OCI-M2 (cell line): ENCODE data around the gene INPP4B.

Experiments used
- DNase-seq: peaks from one replicate; lab custom pipeline; 2025; ENCODE audit not compliant: unreplicated experiment; lab: John Stamatoyannopoulos, UW

The INPP4B gene

GRCh38 chr4:142485452-142485851 lies 360.6 kb downstream of the INPP4B start:
- no peak for DNase-seq

- no peak for DNase-seq
These were observed 365.9 kb downstream of the INPP4B start for GRCh38 chr4:142480244-142480643.

DNA sequence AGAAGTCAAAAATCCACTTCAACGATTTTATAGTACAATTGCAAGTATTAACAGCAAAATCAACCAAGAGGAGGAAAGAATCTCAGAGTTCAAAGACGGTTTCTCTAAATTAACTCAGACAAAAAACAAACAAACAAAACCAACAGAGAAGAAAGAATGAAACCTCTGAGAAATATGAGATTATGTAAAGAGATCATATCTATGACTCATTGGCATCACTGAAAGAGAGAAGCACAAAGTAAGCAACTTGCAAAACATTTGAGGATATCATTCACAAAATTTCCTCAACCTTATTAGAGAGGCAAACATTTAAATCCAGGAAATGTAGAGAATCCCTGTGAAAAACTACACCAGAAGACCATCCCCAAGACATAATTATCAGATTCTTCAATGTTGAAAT lies 370.4 kb downstream of the INPP4B start:
- no peak for DNase-seq

GRCh38 chr4:142474398-142475087 lies 371.6 kb downstream of the INPP4B start:
- no peak for DNase-seq

- DNase-seq = no peak
These were observed 372.2 kb downstream of the INPP4B start for GRCh38 chr4:142473960-142474338.

DNA sequence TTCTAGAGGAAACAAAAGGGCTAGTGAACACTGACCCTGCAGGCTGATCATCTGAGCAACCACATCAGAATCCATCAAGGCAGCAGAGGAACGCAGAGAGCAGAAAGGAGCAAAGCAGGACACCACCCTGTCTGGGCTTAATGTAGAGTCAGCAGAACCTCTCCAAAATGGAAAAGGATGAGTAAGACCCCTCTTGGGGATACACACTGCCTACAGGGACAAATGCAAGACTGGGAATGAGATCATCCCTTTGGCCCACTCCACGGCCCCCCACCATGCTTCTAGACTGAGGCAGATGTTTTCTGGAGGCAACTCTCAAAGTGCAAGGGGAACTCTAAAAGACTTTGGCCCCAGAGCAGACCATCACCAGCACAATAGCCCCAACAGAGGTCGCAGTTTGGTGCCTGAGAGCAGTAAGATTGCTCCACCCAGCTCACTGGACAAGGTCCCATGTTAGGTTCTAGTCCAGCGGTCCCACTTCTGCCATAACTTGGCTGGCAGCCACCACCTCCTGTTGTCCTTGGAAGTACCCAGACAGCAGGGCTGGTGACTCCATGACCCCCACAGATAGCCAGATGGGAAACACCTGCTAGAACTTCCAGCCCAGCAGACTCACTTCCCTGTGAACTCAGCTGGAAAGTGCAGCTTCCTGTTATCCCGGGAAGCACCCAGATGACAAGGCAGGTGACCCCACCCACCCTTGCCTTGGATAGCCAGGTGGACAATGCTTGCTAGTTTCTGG lies 372.7 kb downstream of the INPP4B start:
- no peak for DNase-seq

DNA sequence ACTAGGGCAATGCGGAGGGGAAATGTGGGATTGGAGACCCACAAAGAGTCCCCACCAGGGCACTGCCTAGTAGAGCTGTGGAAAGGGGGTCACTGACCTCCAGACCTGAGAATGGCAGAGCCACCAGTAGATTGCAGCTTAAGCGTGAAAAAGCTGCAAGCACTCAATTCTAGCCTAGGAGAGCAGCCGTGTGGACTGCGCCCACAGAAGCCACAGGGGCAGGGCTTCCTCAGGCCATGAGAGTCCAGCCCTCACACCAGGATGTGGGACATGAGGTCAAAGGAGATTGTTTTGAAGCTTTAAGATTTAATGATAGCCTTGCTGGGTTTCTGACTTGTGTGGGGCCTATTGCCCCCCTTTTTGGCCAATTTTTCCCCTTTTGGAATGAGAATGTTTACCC lies 379.0 kb downstream of the INPP4B start:
- no peak for DNase-seq

- DNase-seq = no peak
These were observed 380.6 kb downstream of the INPP4B start for GRCh38 chr4:142465526-142465925.

- no peak for DNase-seq
These were observed 382.9 kb downstream of the INPP4B start for GRCh38 chr4:142463206-142463605.

DNA sequence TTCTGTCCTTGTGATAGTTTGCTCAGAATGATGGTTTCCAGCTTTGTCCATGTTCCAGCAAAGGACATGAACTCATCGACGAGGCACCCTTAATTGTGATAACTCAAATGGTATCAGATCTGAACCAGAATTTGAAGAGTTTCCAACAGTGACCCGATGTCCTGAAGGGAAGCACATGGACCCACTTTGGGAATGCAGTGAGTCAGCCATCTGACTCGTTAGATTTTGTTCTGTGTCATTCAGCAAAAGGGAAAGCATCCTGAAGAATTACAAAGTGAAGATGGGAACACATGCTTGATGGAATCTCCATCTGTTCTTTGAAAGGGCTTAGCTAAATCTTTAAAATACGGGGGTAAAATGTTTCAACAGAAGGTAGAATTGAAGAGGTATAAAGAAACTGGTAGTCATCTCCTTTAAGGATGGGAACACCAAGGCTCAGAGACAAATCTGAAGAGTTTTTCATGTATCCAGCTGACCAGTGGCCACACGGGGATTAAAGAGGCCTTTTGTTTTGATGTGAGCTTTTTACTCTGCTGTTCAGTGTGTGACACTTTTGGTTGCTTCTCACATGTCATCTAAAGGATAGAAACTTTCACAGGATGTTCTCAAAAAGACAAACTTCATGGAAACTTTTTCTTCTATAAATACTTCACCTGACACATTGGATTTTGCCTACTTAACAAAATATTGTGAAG lies 393.8 kb downstream of the INPP4B start:
- DNase-seq = no peak

GRCh38 chr4:142449771-142450373 lies 396.2 kb downstream of the INPP4B start:
- no peak for DNase-seq

GRCh38 chr4:142447009-142447408 lies 399.1 kb downstream of the INPP4B start:
- no peak for DNase-seq

DNA sequence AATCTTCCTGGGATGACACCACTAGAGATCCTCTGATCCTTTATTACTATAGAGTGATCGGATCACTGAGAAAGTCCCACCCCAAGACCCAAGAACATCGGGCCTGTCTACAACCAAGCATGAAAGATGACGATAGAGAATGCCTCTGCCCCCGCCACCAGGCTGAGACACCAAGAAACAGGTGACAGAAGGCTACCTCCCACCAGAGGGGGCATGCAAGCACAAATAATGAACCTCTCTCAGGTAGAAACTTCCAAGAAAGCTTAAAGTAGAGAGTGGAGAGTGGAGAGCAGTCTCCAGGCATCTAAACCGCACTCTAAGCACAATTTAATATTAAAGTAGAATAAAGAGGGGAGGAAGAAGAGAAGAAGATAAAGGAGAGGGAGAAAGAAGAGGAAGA lies 402.6 kb downstream of the INPP4B start:
- DNase-seq = no peak

- no peak for DNase-seq
These were observed 406.0 kb downstream of the INPP4B start for GRCh38 chr4:142440093-142440492.

GRCh38 chr4:142435599-142436235 lies 410.4 kb downstream of the INPP4B start:
- no peak for DNase-seq

GRCh38 chr4:142434519-142435224 lies 411.4 kb downstream of the INPP4B start:
- no peak for DNase-seq

GRCh38 chr4:142428715-142429114 lies 417.4 kb downstream of the INPP4B start:
- DNase-seq = no peak

- DNase-seq = no peak
These were observed 418.6 kb downstream of the INPP4B start for GRCh38 chr4:142427456-142427855.

DNA sequence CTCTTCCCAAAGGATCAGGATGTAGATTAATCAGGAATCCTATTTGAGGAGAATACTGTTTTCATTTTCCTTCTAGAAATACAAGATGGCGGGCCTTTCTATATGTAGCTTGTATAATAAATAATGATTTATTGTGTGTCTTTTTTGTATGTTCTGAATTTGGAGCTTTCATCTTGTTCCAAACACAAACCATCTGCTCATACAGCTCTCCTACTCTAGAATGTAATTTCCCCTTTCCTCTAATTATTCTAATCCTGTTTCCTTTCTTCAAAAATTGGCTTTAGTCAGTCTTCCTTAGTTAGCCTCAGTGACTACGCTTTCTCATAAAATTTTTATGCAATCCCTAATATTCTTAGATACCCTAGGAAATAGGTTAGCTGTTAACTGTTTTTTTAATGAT lies 422.2 kb downstream of the INPP4B start:
- DNase-seq = no peak

GRCh38 chr4:142420311-142421095 lies 425.6 kb downstream of the INPP4B start:
- DNase-seq = no peak
